SK-N-SH (cell line): Measurements from ENCODE around the gene COL5A1. TPM values are rescaled to one million over a fixed set of nuclear protein-coding genes. Genes with fewer than 3 reads are reported as not detected.

Experiments used
- CTCF ChIA-PET: fragments of 300-600, 350-600 bp; formaldehyde crosslinking; extraction: SDS; loops from one replicate; lab custom pipeline; 2021; lab: Yijun Ruan, JAX
- POLR2A ChIA-PET: fragments of 350-600 bp; sonication (Branson Sonifier 250); formaldehyde crosslinking; extraction: SDS; loops from one replicate; lab custom pipeline; 2020; ENCODE audit warnings: antibody characterized with exemption, inconsistent platforms; lab: Yijun Ruan, JAX
- DNase-seq: peaks from one replicate; pipeline ENCODE4 v3.0.0; 2012
- H2AFZ ChIP-seq: fragments of 200-600 bp; sonication (generic); 2 replicates; pipeline ENCODE4 v1.8.1; 2016; ENCODE audit warnings: antibody characterized with exemption, mild to moderate bottlenecking, low read depth
- H3F3A ChIP-seq: fragments of 200-600 bp; sonication (generic); replicated peaks from 2 replicates; pipeline ENCODE3; 2016; ENCODE audit warnings: antibody characterized with exemption, mild to moderate bottlenecking; ENCODE audit not compliant: insufficient read depth
- H3K27ac ChIP-seq, 2 experiments: fragments of 200-500 bp in 1 of 2; fragments of 200-600 bp in 1 of 2; sonication (Bioruptor generic) in 1 of 2; sonication (generic), shearing (Covaris generic) in 1 of 2; 2 replicates each; pipeline versions ENCODE4 v1.5.1 to v1.6.1; 2014 to 2016; ENCODE audit warnings: low read depth in 2 of 2, inconsistent platforms in 1 of 2, low read length in 1 of 2, mild to moderate bottlenecking in 1 of 2, mixed read lengths in 1 of 2
- H3K27me3 ChIP-seq: fragments of 200-600 bp; sonication (generic), shearing (Covaris generic); 2 replicates; pipeline ENCODE4 v1.6.1; 2016; ENCODE audit warnings: mixed run types; ENCODE audit not compliant: insufficient read depth
- H3K36me3 ChIP-seq, 2 experiments: fragments of 200-500 bp in 1 of 2; fragments of 200-600 bp in 1 of 2; sonication (Bioruptor generic) in 1 of 2; sonication (generic) in 1 of 2; replicated peaks in 1 of 2; 2 replicates each; pipeline versions ENCODE3 to v1.5.1; 2014 to 2016; ENCODE audit warnings: low read length in 1 of 2, mild to moderate bottlenecking in 1 of 2; ENCODE audit not compliant: insufficient read depth in 2 of 2, control insufficient read depth in 1 of 2
- H3K4me1 ChIP-seq, 2 experiments: fragments of 200-500 bp in 1 of 2; fragments of 200-600 bp in 1 of 2; sonication (Bioruptor generic) in 1 of 2; sonication (generic), shearing (Covaris generic) in 1 of 2; 2 replicates each; pipeline versions ENCODE4 v1.5.1 to v1.6.1; 2014 to 2016; ENCODE audit warnings: low read depth in 1 of 2, low read length in 1 of 2, mixed run types in 1 of 2; ENCODE audit not compliant: insufficient read depth in 2 of 2, control insufficient read depth in 1 of 2
- H3K4me2 ChIP-seq: fragments of 200-600 bp; sonication (generic), shearing (Covaris generic); 2 replicates; pipeline ENCODE4 v1.6.1; 2017; ENCODE audit warnings: mixed run types
- H3K4me3 ChIP-seq, 2 experiments: fragments of 200-500 bp in 1 of 2; fragments of 200-600 bp in 1 of 2; sonication (Bioruptor generic) in 1 of 2; sonication (generic), shearing (Covaris generic) in 1 of 2; 2 replicates each; pipeline versions ENCODE4 v1.5.1 to v1.8.1; 2014 to 2016; ENCODE audit warnings: low read depth in 2 of 2, inconsistent platforms in 1 of 2, low read length in 1 of 2, mild to moderate bottlenecking in 1 of 2, mixed read lengths in 1 of 2, moderate library complexity in 1 of 2
- H3K79me2 ChIP-seq: fragments of 200-600 bp; sonication (generic); 2 replicates; pipeline ENCODE4 v1.8.1; 2017; ENCODE audit warnings: mild to moderate bottlenecking; ENCODE audit not compliant: insufficient read depth
- H3K9ac ChIP-seq: fragments of 200-600 bp; sonication (generic); 2 replicates; pipeline ENCODE4 v1.6.1; 2017; ENCODE audit warnings: mixed run types
- H3K9me2 ChIP-seq: fragments of 200-600 bp; sonication (generic); 2 replicates; pipeline ENCODE4 v1.6.1; 2017; ENCODE audit warnings: mixed run types
- H3K9me3 ChIP-seq: fragments of 200-600 bp; sonication (generic); 2 replicates; pipeline ENCODE4 v1.6.1; 2017; ENCODE audit warnings: mixed run types, mild to moderate bottlenecking, moderate library complexity
- H4K20me1 ChIP-seq: fragments of 200-600 bp; sonication (generic); 2 replicates; pipeline ENCODE4 v1.6.1; 2017; ENCODE audit warnings: mild to moderate bottlenecking, mixed run types; ENCODE audit not compliant: insufficient read depth
- CTCF ChIP-seq: fragments of 200-600 bp; sonication (generic); IDR thresholded peaks from 2 replicates; pipeline ENCODE4 v1.6.1; 2017; ENCODE audit warnings: antibody characterized with exemption, mild to moderate bottlenecking, moderate library complexity
- ELF1 ChIP-seq: IDR thresholded peaks from 2 replicates; pipeline ENCODE4 v1.4.0; 2012
- EP300 ChIP-seq, 2 experiments: IDR thresholded peaks; 2 replicates each; pipeline versions ENCODE4 v1.4.0 to v1.6.1; 2012; ENCODE audit warnings: borderline replicate concordance in 1 of 2, low read depth in 1 of 2, low read length in 1 of 2
- FOSL2 ChIP-seq: IDR thresholded peaks from 2 replicates; pipeline ENCODE4 v1.4.0; 2012; ENCODE audit warnings: low read depth, mild to moderate bottlenecking, moderate library complexity, borderline replicate concordance
- FOXM1 ChIP-seq: IDR thresholded peaks from 2 replicates; pipeline ENCODE4 v1.4.0; 2012; ENCODE audit warnings: low read depth, mild to moderate bottlenecking
- GABPA ChIP-seq: IDR thresholded peaks from 2 replicates; pipeline ENCODE4 v1.4.0; 2012; ENCODE audit warnings: low read depth, mild to moderate bottlenecking
- GATA2 ChIP-seq: sonication (generic); formaldehyde crosslinking; IDR thresholded peaks from 2 replicates; pipeline ENCODE4 v1.5.0; 2020; ENCODE audit warnings: mild to moderate bottlenecking, missing genetic modification reagents
- RCOR1 ChIP-seq: fragments of 150-350 bp; IDR thresholded peaks from 2 replicates; pipeline ENCODE4 v1.6.1; 2017; ENCODE audit warnings: antibody characterized with exemption, low read length
- REST ChIP-seq: IDR thresholded peaks from 2 replicates; pipeline ENCODE4 v1.6.1; 2012; ENCODE audit warnings: mild to moderate bottlenecking, low read depth, low read length, moderate library complexity
- RFX5 ChIP-seq: IDR thresholded peaks from 2 replicates; pipeline ENCODE4 v1.6.1; 2012; ENCODE audit warnings: mild to moderate bottlenecking, improper control_type of control experiment, low read length
- RXRA ChIP-seq: IDR thresholded peaks from 2 replicates; pipeline ENCODE4 v1.4.0; 2012; ENCODE audit warnings: low read depth, mild to moderate bottlenecking, borderline replicate concordance
- SIN3A ChIP-seq: IDR thresholded peaks from 2 replicates; pipeline ENCODE4 v1.6.1; 2012; ENCODE audit warnings: low read depth, mild to moderate bottlenecking, low read length, moderate library complexity, borderline replicate concordance
- TAF1 ChIP-seq: IDR thresholded peaks from 2 replicates; pipeline ENCODE4 v1.6.1; 2012; ENCODE audit warnings: low read depth, mild to moderate bottlenecking, low read length, moderate library complexity, borderline replicate concordance
- TEAD4 ChIP-seq: IDR thresholded peaks from 2 replicates; pipeline ENCODE4 v1.4.0; 2012; ENCODE audit warnings: mild to moderate bottlenecking, borderline replicate concordance; ENCODE audit not compliant: insufficient read depth
- USF1 ChIP-seq: IDR thresholded peaks from 2 replicates; pipeline ENCODE4 v1.4.0; 2012; ENCODE audit warnings: low read depth, borderline replicate concordance
- USF2 ChIP-seq: fragments of 150-350 bp; IDR thresholded peaks from 2 replicates; pipeline ENCODE4 v1.6.1; 2017; ENCODE audit warnings: antibody characterized with exemption, low read length, low read depth, borderline replicate concordance
- YY1 ChIP-seq: IDR thresholded peaks from 2 replicates; pipeline ENCODE4 v1.4.0; 2012; ENCODE audit warnings: low read depth, mild to moderate bottlenecking
- WGBS: methylation state at CpG from one replicate; pipeline ENCODE4 v1.1.6; 2017; ENCODE audit warnings: low lambda C conversion rate; 5-methylcytosine and 5-hydroxymethylcytosine counted together
- polyA plus RNA-seq, 3 experiments: library from polyadenylated mRNA; depleted of rRNA; stranded (reverse); fragments of >200 nt; gene quantifications; 2 replicates each; pipeline ENCODE4 v1.2.3, GENCODE V29; 2012

The COL5A1 gene
- polyA plus RNA-seq, 1 of the 3 experiments (the other 2 are of a cell fraction) = 73.8 TPM

GRCh38 chr9:134870301-134870694 lies 228.7 kb downstream of the COL5A1 start (continued):
- TF ChIP-seq REST = no peak
- no peak for TF ChIP-seq USF1
- TF ChIP-seq USF2 = no peak
- TF ChIP-seq YY1 = no peak
- TF ChIP-seq GATA2 (CRISPR knock-in tag) = no peak
- TF ChIP-seq SIN3A = no peak
- no peak for TF ChIP-seq RCOR1
- no peak for TF ChIP-seq TEAD4
- TF ChIP-seq, all 33 proteins: peak for 0

GRCh38 chr9:134870746-134871662 lies 229.4 kb downstream of the COL5A1 start:
- no peaks in the 10 kb centered on the region for H3K4me1 ChIP-seq
- no peaks in the 10 kb centered on the region for H3K79me2 ChIP-seq
- ChIA-PET POLR2A (no interaction called here), CTCF (interaction anchor here (0.9 kb wide), 1 partner anchor 92 kb away, joined by 3 read pairs; no protein-coding TSS in a partner anchor)
- H3K9ac ChIP-seq = no peak overlapping the region
- no peaks in the 10 kb centered on the region for H3K27me3 ChIP-seq
- H3K36me3 ChIP-seq = no peaks in the 10 kb centered on the region
- H3F3A ChIP-seq = no peaks in the 10 kb centered on the region
- H3K27ac ChIP-seq = no peak overlapping the region
- no peaks in the 10 kb centered on the region for H4K20me1 ChIP-seq
- no peak for DNase-seq
- H3K4me3 ChIP-seq = no peak overlapping the region
- H3K9me2 ChIP-seq = no peaks in the 10 kb centered on the region
- WGBS = 74% methylated on average over 17 of the region's 30 CpGs
- no peak overlapping the region for H2AFZ ChIP-seq
- H3K4me2 ChIP-seq = no peak overlapping the region
- peaks cover 4% of the 10 kb centered on the region; the same call in 1 of the 2 replicates for H3K9me3 ChIP-seq
- no peak for TF ChIP-seq RFX5
- TF ChIP-seq SIN3A = no peak
- TF ChIP-seq FOXM1 = no peak
- TF ChIP-seq RXRA = no peak
- no peak for TF ChIP-seq FOSL2
- no peak for TF ChIP-seq EP300 (IDR thresholded peaks at IDR 0.05; ENCODE audit: borderline replicate concordance in 1 of 2, low read depth in 1 of 2, low read length in 1 of 2)
- no peak for TF ChIP-seq CTCF
- TF ChIP-seq ELF1 = no peak
- TF ChIP-seq GABPA = no peak
- no peak for TF ChIP-seq USF1
- TF ChIP-seq TAF1 = no peak
- TF ChIP-seq RCOR1 = no peak
